ENCODE results near the gene FAM174C.

FAM174C gene

DNA sequence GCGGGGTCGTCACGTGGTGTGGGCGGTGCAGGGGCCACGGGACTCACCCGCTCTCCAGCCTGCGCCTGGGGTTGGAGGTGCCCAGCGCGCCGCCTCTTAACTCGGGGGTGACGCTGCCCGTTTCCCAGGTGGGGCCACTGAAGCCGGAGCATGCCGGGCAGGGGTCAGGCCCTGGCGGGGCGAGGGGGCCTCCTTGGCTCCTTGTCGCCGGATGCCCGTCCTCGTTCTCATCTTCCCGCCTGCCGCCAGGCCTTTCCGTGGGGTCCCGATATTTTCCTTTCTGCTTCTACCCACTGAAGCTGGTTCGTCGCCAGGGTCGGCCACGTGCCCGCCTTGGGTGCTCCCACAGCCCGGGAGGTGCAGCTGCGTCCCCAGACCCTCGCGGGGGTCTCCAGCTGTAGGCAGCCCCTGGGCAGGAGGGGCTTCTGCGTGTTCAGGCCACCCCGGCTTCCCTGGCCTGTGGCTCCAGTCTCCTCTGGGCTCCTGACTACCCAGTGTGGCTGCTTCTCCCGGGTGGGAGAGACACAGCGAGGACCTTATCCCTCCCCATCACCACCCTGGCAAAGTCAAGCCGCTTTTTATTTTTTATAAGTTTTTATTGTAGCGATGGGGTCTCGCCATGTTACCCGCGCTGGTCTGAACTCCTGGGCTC, 772 bp downstream of the FAM174C start:
- DNase-seq = no peak

DNA sequence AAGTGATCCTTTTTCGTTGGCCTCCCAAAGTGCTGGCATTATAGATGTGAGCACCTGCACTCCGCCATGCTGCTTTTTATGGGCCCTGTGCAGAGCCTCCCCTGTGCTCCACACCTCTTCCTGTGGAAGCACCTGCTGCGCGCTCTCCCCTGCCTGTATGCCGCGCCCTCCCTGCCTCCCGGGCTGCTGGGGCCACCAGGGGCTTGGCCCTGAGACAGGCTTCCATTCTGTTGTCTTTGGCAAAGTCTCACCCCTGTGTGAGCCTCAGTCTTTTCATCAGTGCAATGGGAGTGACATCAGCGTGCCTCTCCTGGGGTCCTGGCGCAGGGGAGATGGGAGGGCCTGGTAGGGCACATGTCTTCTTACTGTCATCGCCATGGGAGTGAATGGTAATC, 1.3 kb downstream of the FAM174C start:
- DNase-seq = no peak

DNA sequence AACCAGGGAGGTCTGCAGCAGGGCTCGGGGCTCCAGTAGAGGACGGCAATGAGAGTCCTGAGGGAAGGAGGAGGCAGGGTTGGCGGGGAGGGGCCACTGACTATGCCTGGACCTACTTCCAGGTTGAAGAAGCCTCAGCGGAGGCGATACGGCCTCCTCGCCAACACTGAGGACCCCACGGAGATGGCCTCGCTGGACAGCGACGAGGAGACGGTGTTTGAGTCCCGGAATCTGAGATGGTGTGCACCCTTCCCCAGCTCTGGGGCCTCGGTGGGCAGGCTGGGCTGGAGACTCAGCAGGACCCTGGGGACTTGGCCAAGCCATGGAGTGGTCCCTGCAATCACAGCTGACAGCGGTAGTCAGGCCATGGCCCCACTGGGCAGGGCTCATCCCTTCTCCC, 1.7 kb downstream of the FAM174C start:
- no peak for DNase-seq

DNA sequence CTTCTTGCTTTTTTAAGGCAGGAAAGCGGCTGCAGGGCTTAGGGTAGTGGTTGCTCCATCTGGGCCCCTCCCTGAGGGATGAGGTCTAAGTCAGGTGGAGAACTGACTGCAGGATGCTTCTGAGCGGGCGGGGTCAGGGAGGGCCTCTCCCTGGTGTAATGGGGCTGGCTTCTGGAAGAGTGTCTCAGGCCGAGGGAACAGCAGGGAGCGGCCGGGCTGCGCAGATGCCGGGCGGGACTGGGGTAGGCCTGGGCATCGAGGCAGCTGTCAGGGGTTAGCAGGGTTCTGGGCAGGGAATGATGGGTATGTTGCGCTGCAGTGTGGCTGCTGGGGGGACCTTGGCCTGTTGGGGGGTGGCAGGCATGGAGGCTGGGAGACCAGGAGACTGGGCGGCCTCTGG, 2.7 kb downstream of the FAM174C start:
- DNase-seq = no peak

- DNase-seq = no peak
These were observed 3.7 kb downstream of the FAM174C start for GRCh38 chr19:1278713-1279660.

DNA sequence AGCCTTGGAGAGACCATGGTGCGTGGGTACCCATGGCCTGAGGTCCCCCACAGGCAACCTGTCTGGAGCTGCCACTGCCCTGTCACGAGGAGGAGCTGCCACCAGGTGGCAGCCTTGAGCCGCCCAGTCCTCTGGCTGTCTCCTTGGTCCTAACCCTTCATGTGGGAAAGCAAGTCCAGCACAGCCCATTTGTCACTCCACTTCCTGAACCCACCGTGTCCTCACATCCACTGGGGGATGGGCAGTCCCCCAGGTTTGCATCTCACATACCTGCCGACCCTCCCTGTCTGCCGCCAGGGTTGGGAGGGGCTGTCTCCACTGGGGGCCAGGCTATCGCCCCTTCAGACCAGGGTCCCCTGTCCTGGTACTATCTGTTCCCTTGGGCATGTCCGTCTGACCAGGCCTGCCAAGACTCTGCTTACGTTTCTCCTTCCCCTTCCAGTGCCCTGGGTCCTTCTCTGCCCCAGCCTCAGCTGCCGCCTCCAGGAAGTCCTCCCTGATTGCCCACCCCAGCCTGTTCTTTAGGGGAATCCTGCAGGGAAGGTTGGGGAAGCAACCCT, 4.5 kb downstream of the FAM174C start:
- DNase-seq = peak; percentile 86

DNA sequence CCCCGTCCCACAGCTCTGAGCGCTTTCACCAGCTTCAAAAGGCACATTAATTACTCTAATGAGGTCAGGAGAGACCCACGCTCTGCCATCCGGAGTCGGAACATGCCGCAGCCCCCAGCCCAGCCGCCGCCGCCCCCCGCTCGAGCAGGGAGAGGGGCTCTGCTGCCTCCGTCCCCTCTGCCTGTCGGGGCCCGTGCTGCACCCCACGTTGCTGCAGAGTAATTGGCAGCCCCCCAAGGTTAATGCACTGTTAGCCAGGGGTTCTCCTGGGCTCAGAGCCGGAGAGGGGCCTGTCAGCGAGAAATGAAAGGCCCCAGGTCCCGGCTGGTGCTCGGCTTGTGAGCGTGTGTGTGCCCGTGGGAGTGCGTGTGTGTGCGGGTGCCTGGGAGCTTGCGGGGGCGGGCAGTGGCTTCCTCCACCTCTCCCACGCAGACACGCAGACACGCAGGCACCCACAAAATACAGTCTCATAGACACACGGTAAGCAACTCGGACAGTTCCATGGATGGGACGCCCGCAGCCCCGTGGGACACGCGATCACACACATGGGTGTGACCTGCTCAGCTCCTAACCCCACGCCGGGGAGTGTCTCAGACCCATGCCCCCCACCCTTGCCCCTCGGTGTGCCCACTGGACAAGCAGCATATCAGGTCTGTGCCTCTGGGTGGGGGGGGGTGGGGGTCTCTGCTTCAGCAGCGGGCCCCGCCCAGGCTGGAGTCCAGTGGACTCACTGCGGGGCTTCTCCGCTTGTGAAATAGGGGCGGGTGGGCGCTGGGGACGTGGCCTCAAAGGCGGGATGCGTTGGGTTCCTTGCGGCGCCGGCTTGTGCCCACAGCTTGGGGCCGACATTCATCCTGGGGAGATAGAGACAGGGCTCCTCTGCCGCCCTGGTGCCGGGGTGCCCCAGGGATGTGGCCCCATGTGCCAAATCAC, 5.6 kb downstream of the FAM174C start:
- DNase-seq = no peak

GRCh38 chr19:1281569-1282287, 6.4 kb downstream of the FAM174C start:
- no peak for DNase-seq

- no peak for DNase-seq
These were observed 7.4 kb downstream of the FAM174C start for GRCh38 chr19:1282588-1283206.

DNA sequence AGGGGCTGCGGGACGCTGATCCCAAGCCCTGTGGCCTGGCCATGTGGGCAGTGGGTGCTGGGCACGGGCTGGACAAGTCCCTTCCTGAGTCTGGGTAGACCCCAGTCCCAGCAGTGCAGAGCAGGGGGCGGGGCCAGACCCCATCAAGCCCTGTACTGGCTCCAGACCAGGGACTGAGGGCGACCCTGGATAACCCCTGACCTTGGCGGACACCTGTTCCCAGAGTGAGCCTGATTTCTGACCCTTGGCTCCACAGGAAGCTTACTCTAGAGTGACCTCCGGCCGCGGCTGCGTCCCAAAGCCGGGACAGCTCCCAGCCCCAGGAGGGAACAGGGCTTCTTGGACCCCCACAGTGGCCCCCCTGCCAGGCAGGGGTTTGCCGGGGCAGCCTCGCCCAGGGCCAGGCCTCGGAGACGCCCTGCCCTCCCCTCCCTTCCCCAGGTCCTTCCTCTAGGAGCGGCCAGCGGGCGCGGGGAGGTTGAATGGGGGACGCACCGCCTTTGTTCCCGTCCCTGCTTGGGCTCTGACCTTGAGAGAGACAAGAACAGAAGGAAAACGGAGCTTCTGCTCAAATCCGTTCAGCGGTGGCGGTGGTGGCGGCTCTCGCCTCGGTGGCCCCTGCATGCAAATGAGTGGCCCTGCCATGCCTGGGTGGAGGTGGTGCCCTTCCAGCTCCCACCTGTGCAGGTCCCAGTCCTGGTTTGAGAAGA, 8.0 kb downstream of the FAM174C start:
- DNase-seq = no peak

DNA sequence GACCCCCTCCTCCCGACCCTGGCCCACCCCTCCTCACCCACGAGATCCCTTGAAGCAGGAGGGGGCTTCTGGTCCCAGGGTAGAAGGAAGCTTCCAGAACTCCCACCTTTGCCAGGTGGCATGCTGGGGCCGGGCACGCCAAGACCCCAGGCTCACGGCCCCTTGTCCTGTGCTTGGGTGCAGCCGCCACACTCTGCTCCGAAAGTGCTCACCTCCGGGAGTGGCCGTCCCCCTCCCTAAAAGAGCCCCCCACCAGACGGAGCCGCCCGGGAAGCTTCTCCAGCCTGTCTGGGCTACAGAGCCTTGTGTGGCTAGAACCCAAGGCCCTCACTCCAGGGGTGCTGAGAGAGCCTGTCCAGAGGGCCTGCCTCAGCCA, 8.6 kb downstream of the FAM174C start:
- no peak for DNase-seq

GRCh38 chr19:1284293-1284978, 9.1 kb downstream of the FAM174C start:
- DNase-seq = no peak

DNA sequence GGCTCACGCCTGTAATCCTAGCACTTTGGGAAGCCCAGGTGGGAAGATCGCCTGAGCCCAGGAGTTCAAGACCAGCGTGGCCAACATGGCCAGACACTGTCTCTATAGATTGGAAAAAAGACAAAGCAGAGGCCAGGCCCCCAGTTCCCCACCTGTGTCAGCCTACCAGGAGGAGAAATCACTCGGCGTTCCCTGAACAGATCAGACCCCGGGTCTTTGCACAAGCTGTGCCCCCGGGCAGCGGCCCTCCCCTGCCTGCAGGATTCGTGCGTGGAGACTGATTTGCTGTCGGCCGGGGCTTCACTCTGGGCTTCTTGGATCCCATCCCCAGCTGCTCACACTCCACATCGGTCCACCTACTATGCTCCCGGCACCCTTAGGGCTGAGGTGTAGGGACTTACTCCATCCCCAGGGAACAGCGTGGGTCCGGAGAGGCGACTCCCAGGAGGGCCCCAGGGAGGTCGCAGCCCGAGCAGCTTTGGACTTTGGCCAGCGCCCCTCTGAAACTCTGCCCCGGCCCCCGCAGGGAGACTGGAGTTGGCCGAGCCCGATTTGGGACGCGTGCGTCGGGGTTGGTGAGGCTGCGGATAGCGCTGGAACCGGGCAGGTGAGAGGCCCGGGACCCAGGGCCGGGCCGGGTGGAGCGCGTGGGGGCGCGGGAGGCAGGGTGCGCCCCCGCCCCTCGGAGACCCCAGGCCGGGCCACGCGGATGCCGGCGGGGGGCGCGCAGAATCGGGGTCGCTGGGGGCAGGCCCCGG, 9.8 kb downstream of the FAM174C start:
- no peak for DNase-seq

DNA sequence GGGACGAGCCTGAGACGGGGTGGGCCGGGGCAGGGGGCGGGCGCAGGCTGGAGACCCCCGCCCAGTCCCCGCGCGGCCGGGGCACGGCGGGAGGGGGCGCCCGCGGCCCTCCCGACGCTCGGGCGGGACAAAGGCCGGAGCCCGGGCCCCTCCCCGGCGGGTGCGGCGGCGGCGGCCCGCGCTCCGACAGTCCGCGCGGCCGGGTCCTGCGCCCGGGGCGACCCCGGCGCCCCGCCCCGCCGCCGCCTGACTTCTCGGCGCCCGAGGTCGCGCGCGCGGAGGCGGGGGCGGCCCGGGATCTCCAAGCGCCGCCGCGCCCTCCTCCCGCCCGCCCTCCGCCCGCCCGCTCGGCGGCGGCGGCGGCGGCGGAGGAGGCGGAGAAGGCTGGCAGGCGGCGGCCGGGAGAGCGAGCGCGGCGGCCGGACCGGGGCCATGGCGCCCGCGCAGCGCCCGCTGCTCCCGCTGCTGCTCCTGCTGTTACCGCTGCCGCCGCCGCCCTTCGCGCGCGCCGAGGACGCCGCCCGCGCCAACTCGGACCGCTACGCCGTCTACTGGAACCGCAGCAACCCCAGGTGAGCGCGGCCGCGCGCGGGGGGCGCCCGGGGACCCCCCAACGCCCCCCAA, 10.5 kb downstream of the FAM174C start, which contains the start of gene EFNA2:
TSS of gene EFNA2 (plus strand) at position 137 of the 624 bp plus-strand sequence. CDS start at position 433, 296 bp downstream.
- no peak for DNase-seq

- no peak for DNase-seq
These were observed 11.4 kb downstream of the FAM174C start for GRCh38 chr19:1286487-1287353.

- DNase-seq = no peak
These were observed 12.3 kb downstream of the FAM174C start for GRCh38 chr19:1287354-1288225.

GRCh38 chr19:1288226-1288612, 12.9 kb downstream of the FAM174C start:
- no peak for DNase-seq
